Neutrophil (primary cell): ENCODE data around the gene GET3.
"Not testable (repeated sequence)": the region's sequence is repeated elsewhere in the genome, so short reads cannot be mapped to it uniquely, and the experiment has no call there.

Experiments used
- H3K27ac ChIP-seq: fragments of 200-600 bp; sonication (generic); 2 replicates; pipeline ENCODE4 v1.5.1; 2016; ENCODE audit warnings: mild to moderate bottlenecking, moderate library complexity
- H3K27me3 ChIP-seq: fragments of 200-600 bp; sonication (generic); 2 replicates; pipeline ENCODE4 v1.6.0; 2016; ENCODE audit warnings: mild to moderate bottlenecking
- H3K36me3 ChIP-seq: fragments of 200-600 bp; sonication (generic); 2 replicates; pipeline ENCODE4 v1.5.1; 2017
- H3K4me1 ChIP-seq, 2 experiments: fragments of 200-600 bp in 1 of 2; sonication (generic) in 1 of 2; 1 replicate in 1 of 2; 2 replicates in 1 of 2; pipeline versions ENCODE4 v1.5.1 to v1.6.1; 2013 to 2016; ENCODE audit warnings: low read depth in 1 of 2, low read length in 1 of 2, mild to moderate bottlenecking in 1 of 2, moderate library complexity in 1 of 2; ENCODE audit not compliant: control insufficient read depth in 1 of 2, insufficient read depth in 1 of 2
- H3K4me3 ChIP-seq, 2 experiments: fragments of 200-600 bp in 1 of 2; sonication (generic) in 1 of 2; 1 replicate in 1 of 2; 2 replicates in 1 of 2; pipeline ENCODE4 v1.5.1; 2013 to 2016; ENCODE audit warnings: low read depth in 1 of 2, low read length in 1 of 2, mild to moderate bottlenecking in 1 of 2, moderate library complexity in 1 of 2
- H3K9me3 ChIP-seq: fragments of 200-600 bp; sonication (generic); 2 replicates; pipeline ENCODE4 v1.5.1; 2016
- CTCF ChIP-seq: fragments of 200-600 bp; sonication (generic); IDR thresholded peaks from 2 replicates; pipeline ENCODE4 v1.5.1; 2016; ENCODE audit warnings: antibody characterized with exemption

GET3 gene

GRCh38 chr19:12708641-12709040 is 28.7 kb upstream of the GET3 start:
- peaks cover 89% of the 10 kb centered on the region for H3K36me3 ChIP-seq
- no peak for TF ChIP-seq CTCF
- H3K27me3 ChIP-seq: no peaks in the 10 kb centered on the region
- H3K4me1 ChIP-seq: no peaks in the 10 kb centered on the region
- no peak overlapping the region for H3K4me3 ChIP-seq
- no peaks in the 10 kb centered on the region for H3K9me3 ChIP-seq
- no peak overlapping the region for H3K27ac ChIP-seq

GRCh38 chr19:12711187-12711586 is 26.1 kb upstream of the GET3 start:
- H3K4me3 ChIP-seq: no peak overlapping the region
- H3K9me3 ChIP-seq: no peaks in the 10 kb centered on the region
- H3K4me1 ChIP-seq: no peaks in the 10 kb centered on the region
- no peak for TF ChIP-seq CTCF
- H3K27ac ChIP-seq: no peak overlapping the region
- H3K36me3 ChIP-seq: peaks cover 89% of the 10 kb centered on the region
- H3K27me3 ChIP-seq: no peaks in the 10 kb centered on the region

- H3K27me3 ChIP-seq, H3K9me3 ChIP-seq, H3K27ac ChIP-seq, H3K4me1 ChIP-seq, H3K4me3 ChIP-seq: not testable (repeated sequence)
- H3K36me3 ChIP-seq: peaks cover 88% of the 10 kb centered on the region
Observed at GRCh38 chr19:12712077-12712476, 25.2 kb upstream of the GET3 start.

GRCh38 chr19:12713304-12713703 is 24.0 kb upstream of the GET3 start:
- H3K36me3 ChIP-seq: peaks cover 87% of the 10 kb centered on the region
- not testable (repeated sequence) for H3K27me3 ChIP-seq, H3K9me3 ChIP-seq, H3K27ac ChIP-seq, H3K4me1 ChIP-seq, H3K4me3 ChIP-seq

GRCh38 chr19:12715102-12715501 is 22.2 kb upstream of the GET3 start:
- no peak for TF ChIP-seq CTCF
- Histone ChIP-seq H3K4me1 (no peaks in the 10 kb centered on the region), H3K4me3 (no peak overlapping the region), H3K9me3 (no peaks in the 10 kb centered on the region), H3K27me3 (no peaks in the 10 kb centered on the region), H3K27ac (no peak overlapping the region), H3K36me3 (peaks cover 79% of the 10 kb centered on the region)

GRCh38 chr19:12715929-12716328 is 21.4 kb upstream of the GET3 start:
- Histone ChIP-seq H3K9me3 (no peaks in the 10 kb centered on the region), H3K27me3 (peaks cover 3% of the 10 kb centered on the region), H3K4me3 (no peak overlapping the region), H3K27ac (no peak overlapping the region), H3K36me3 (peaks cover 71% of the 10 kb centered on the region), H3K4me1 (peaks cover 6 to 7% of the 10 kb centered on the region in 2 experiments)
- TF ChIP-seq CTCF: no peak

GRCh38 chr19:12720296-12720695 is 17.0 kb upstream of the GET3 start:
- peaks cover 32% of the 10 kb centered on the region for H3K36me3 ChIP-seq
- no peaks in the 10 kb centered on the region for H3K9me3 ChIP-seq
- peaks cover 33 to 35% of the 10 kb centered on the region in 2 experiments for H3K4me1 ChIP-seq
- no peak overlapping the region for H3K4me3 ChIP-seq
- no peak for TF ChIP-seq CTCF
- peaks cover 11% of the 10 kb centered on the region for H3K27me3 ChIP-seq
- no peak overlapping the region for H3K27ac ChIP-seq
